Neuronal stem cell (in vitro differentiated cells): ENCODE results near the gene ATP6V0D1.

Source experiments
- DNase-seq: peaks from one replicate; pipeline ENCODE4 v3.0.0-alpha.2; 2013; ENCODE audit warnings: low spot score
- H2AFZ ChIP-seq: one replicate; pipeline ENCODE4 v1.6.1; 2013; ENCODE audit warnings: mild to moderate bottlenecking, low read length, inconsistent platforms
- H2AK5ac ChIP-seq: 2 replicates; pipeline ENCODE4 v1.6.1; 2013; ENCODE audit warnings: low read depth, mild to moderate bottlenecking, inconsistent platforms, low read length, moderate library complexity, mixed read lengths
- H2BK120ac ChIP-seq: 2 replicates; pipeline ENCODE4 v1.6.1; 2013; ENCODE audit warnings: low read depth, mild to moderate bottlenecking, inconsistent platforms, low read length, moderate library complexity, mixed read lengths
- H2BK12ac ChIP-seq: one replicate; pipeline ENCODE4 v1.6.1; 2013; ENCODE audit warnings: low read length, inconsistent platforms
- H2BK15ac ChIP-seq: 2 replicates; pipeline ENCODE4 v1.6.1; 2013; ENCODE audit warnings: mild to moderate bottlenecking, low read length, inconsistent platforms, mixed read lengths
- H2BK5ac ChIP-seq: one replicate; pipeline ENCODE4 v1.6.1; 2013; ENCODE audit warnings: inconsistent platforms, mild to moderate bottlenecking, low read length, moderate library complexity
- H3K14ac ChIP-seq: one replicate; pipeline ENCODE4 v1.6.1; 2013; ENCODE audit warnings: low read length, inconsistent platforms
- H3K18ac ChIP-seq: 2 replicates; pipeline ENCODE4 v1.6.1; 2013; ENCODE audit warnings: low read length, inconsistent platforms
- H3K23ac ChIP-seq: 2 replicates; pipeline ENCODE4 v1.6.1; 2013; ENCODE audit warnings: low read depth, mild to moderate bottlenecking, mixed read lengths, low read length, inconsistent platforms; ENCODE audit not compliant: poor library complexity
- H3K27ac ChIP-seq: replicated peaks from 3 replicates; pipeline ENCODE4 v1.5.1; 2013; ENCODE audit warnings: low read length, inconsistent platforms
- H3K27me3 ChIP-seq, 3 experiments: 2 replicates each; pipeline ENCODE4 v1.6.1; 2013; ENCODE audit warnings: low read length in 3 of 3, mild to moderate bottlenecking in 2 of 3, inconsistent platforms in 1 of 3, low read depth in 1 of 3, mixed read lengths in 1 of 3, moderate library complexity in 1 of 3; ENCODE audit not compliant: control insufficient read depth in 3 of 3, insufficient read depth in 3 of 3
- H3K36me3 ChIP-seq, 2 donors: replicated peaks in 1 of 2; 2 replicates each; pipeline ENCODE4 v1.6.1; 2013; ENCODE audit warnings: low read length in 2 of 2; ENCODE audit not compliant: control insufficient read depth in 2 of 2, insufficient read depth in 2 of 2
- H3K4ac ChIP-seq: 2 replicates; pipeline ENCODE4 v1.6.1; 2013; ENCODE audit warnings: inconsistent platforms, mild to moderate bottlenecking, low read length, moderate library complexity
- H3K4me1 ChIP-seq, 2 donors: 1 replicate in 1 of 2; 2 replicates in 1 of 2; pipeline ENCODE4 v1.6.1; 2013; ENCODE audit warnings: low read length in 2 of 2, low read depth in 1 of 2; ENCODE audit not compliant: control insufficient read depth in 2 of 2, insufficient read depth in 1 of 2
- H3K4me2 ChIP-seq: one replicate; pipeline ENCODE4 v1.6.1; 2013; ENCODE audit warnings: mild to moderate bottlenecking, low read length, inconsistent platforms; ENCODE audit not compliant: insufficient read depth, poor library complexity, severe bottlenecking
- H3K4me3 ChIP-seq, 2 donors: 2 replicates each; pipeline ENCODE4 v1.5.1; 2013; ENCODE audit warnings: low read length in 2 of 2, mild to moderate bottlenecking in 2 of 2, inconsistent platforms in 1 of 2, moderate library complexity in 1 of 2
- H3K79me1 ChIP-seq: one replicate; pipeline ENCODE4 v1.6.1; 2013; ENCODE audit warnings: low read depth, mild to moderate bottlenecking, inconsistent platforms, low read length, moderate library complexity
- H3K9ac ChIP-seq: one replicate; pipeline ENCODE4 v1.6.1; 2013; ENCODE audit warnings: mild to moderate bottlenecking, low read depth, low read length, inconsistent platforms; ENCODE audit not compliant: poor library complexity
- H3K9me3 ChIP-seq, 2 donors: replicated peaks in 1 of 2; 2 replicates each; pipeline versions ENCODE3 to v1.6.1; 2013; ENCODE audit warnings: low read length in 2 of 2, mild to moderate bottlenecking in 2 of 2, inconsistent platforms in 1 of 2, low read depth in 1 of 2, mixed read lengths in 1 of 2, moderate library complexity in 1 of 2; ENCODE audit not compliant: control insufficient read depth in 2 of 2, insufficient read depth in 1 of 2
- H4K8ac ChIP-seq: one replicate; pipeline ENCODE4 v1.6.1; 2013; ENCODE audit warnings: low read depth, mild to moderate bottlenecking, inconsistent platforms, low read length, moderate library complexity
- H4K91ac ChIP-seq: one replicate; pipeline ENCODE4 v1.6.1; 2013; ENCODE audit warnings: low read length, low read depth, mild to moderate bottlenecking, inconsistent platforms; ENCODE audit not compliant: poor library complexity
- WGBS, 2 donors: extraction: QIAGEN DNeasy Blood & Tissue Kit; methylation state at CpG; one replicate each; pipeline ENCODE4 v1.1.7; 2013; ENCODE audit warnings: missing lambda C conversion rate in 2 of 2, mixed read lengths in 1 of 2; ENCODE audit not compliant: insufficient read length in 2 of 2, insufficient replicate concordance in 1 of 2; ENCODE audit errors: extremely low coverage in 2 of 2; 5-methylcytosine and 5-hydroxymethylcytosine counted together

Gene ATP6V0D1

GRCh38 chr16:67441271-67441753 is 39.6 kb downstream of the ATP6V0D1 start:
- Histone ChIP-seq H3K14ac (peak overlapping the region; percentile 79), H3K18ac (peak overlapping the region; percentile 71), H3K23ac (no peak overlapping the region), H2BK120ac (peak overlapping the region; percentile 47), H2BK15ac (no peak overlapping the region), H3K27ac (peak overlapping the region; percentile 16), H2AFZ (no peak overlapping the region), H3K79me1 (peaks cover 1% of the 10 kb centered on the region), H3K9ac (peak overlapping the region; percentile 73), H3K36me3 (peaks cover 11 to 44% of the 10 kb centered on the region in 2 donors), H3K27me3 (no peaks in the 10 kb centered on the region), H2AK5ac (no peak overlapping the region), H4K8ac (no peak overlapping the region), H3K4me1 (peaks cover 0 to 13% of the 10 kb centered on the region in 2 donors), H3K4me2 (no peak overlapping the region), H3K4ac (no peak overlapping the region), H3K9me3 (no peaks in the 10 kb centered on the region), H2BK5ac (peak overlapping the region; percentile 82), H3K4me3 (no peak overlapping the region), H2BK12ac (no peak overlapping the region), H4K91ac (no peak overlapping the region)
- no CpG with 5 or more reads among the region's 17 CpGs for WGBS, 2 donors
- DNase-seq, result no peak

GRCh38 chr16:67438824-67439393 is 42.0 kb downstream of the ATP6V0D1 start:
- Histone ChIP-seq H3K4ac (no peak overlapping the region), H2AFZ (no peak overlapping the region), H3K18ac (no peak overlapping the region), H3K4me1 (peaks cover 0 to 10% of the 10 kb centered on the region in 2 donors), H3K27ac (no peak overlapping the region), H2BK12ac (no peak overlapping the region), H2BK120ac (no peak overlapping the region), H4K8ac (no peak overlapping the region), H3K27me3 (no peaks in the 10 kb centered on the region), H3K14ac (no peak overlapping the region), H3K79me1 (no peaks in the 10 kb centered on the region), H2AK5ac (peak overlapping the region; percentile 28), H3K4me2 (no peak overlapping the region), H4K91ac (no peak overlapping the region), H2BK5ac (no peak overlapping the region), H3K36me3 (peaks cover 17 to 43% of the 10 kb centered on the region in 2 donors), H2BK15ac (no peak overlapping the region), H3K9ac (no peak overlapping the region), H3K23ac (peak overlapping the region; percentile 31), H3K4me3 (peak overlapping the region in 1 of 2 donors; percentile 45), H3K9me3 (peaks cover 0 to 2% of the 10 kb centered on the region in 2 donors)
- WGBS, 2 donors, result no CpG with 5 or more reads among the region's 19 CpGs
- no peak for DNase-seq

- WGBS, 2 donors, result no CpG with 5 or more reads among the region's 20 CpGs
- H4K8ac ChIP-seq, result peak overlapping the region; percentile 52
- peak overlapping the region; percentile 12 for H3K23ac ChIP-seq
- no peak overlapping the region for H2BK12ac ChIP-seq
- H2BK120ac ChIP-seq, result no peak overlapping the region
- no peak overlapping the region for H3K4me3 ChIP-seq
- no peaks in the 10 kb centered on the region for H3K79me1 ChIP-seq
- no peak overlapping the region for H3K4ac ChIP-seq
- H3K36me3 ChIP-seq, result peaks cover 17 to 43% of the 10 kb centered on the region in 2 donors
- H3K27ac ChIP-seq, result no peak overlapping the region
- no peak overlapping the region for H3K18ac ChIP-seq
- H2AK5ac ChIP-seq, result peak overlapping the region; percentile 63
- no peak overlapping the region for H3K14ac ChIP-seq
- H3K4me1 ChIP-seq, result peaks cover 0 to 10% of the 10 kb centered on the region in 2 donors
- H3K9ac ChIP-seq, result no peak overlapping the region
- no peak overlapping the region for H2BK15ac ChIP-seq
- no peak overlapping the region for H4K91ac ChIP-seq
- H2BK5ac ChIP-seq, result peak overlapping the region; percentile 32
- no peak overlapping the region for H3K4me2 ChIP-seq
- no peak overlapping the region for H2AFZ ChIP-seq
- DNase-seq, result no peak
- peaks cover 0 to 2% of the 10 kb centered on the region in 2 donors for H3K9me3 ChIP-seq
- H3K27me3 ChIP-seq, result peaks cover 0 to under 1% (median 0%) of the 10 kb centered on the region in 3 experiments
Observed at GRCh38 chr16:67438098-67438791, 42.7 kb downstream of the ATP6V0D1 start.

- no peak overlapping the region for H3K9ac ChIP-seq
- H3K18ac ChIP-seq, result no peak overlapping the region
- H2BK120ac ChIP-seq, result no peak overlapping the region
- no peak overlapping the region for H3K4me3 ChIP-seq
- no CpG with 5 or more reads among the region's 4 CpGs for WGBS, 2 donors
- H4K8ac ChIP-seq, result no peak overlapping the region
- no peak overlapping the region for H2AK5ac ChIP-seq
- peaks cover 17 to 38% of the 10 kb centered on the region in 2 donors for H3K36me3 ChIP-seq
- peaks cover 0 to 4% (median 0%) of the 10 kb centered on the region in 3 experiments for H3K27me3 ChIP-seq
- H3K23ac ChIP-seq, result no peak overlapping the region
- H4K91ac ChIP-seq, result no peak overlapping the region
- H2AFZ ChIP-seq, result no peak overlapping the region
- no peak for DNase-seq
- H2BK5ac ChIP-seq, result no peak overlapping the region
- no peak overlapping the region for H3K14ac ChIP-seq
- peaks cover 0 to 2% of the 10 kb centered on the region in 2 donors for H3K9me3 ChIP-seq
- no peak overlapping the region for H3K27ac ChIP-seq
- H3K79me1 ChIP-seq, result no peaks in the 10 kb centered on the region
- no peak overlapping the region for H3K4ac ChIP-seq
- no peak overlapping the region for H2BK15ac ChIP-seq
- no peak overlapping the region for H3K4me2 ChIP-seq
- peaks cover 3 to 11% of the 10 kb centered on the region in 2 donors for H3K4me1 ChIP-seq
- H2BK12ac ChIP-seq, result no peak overlapping the region
Observed at GRCh38 chr16:67437513-67437912, 43.4 kb downstream of the ATP6V0D1 start.
